MCF 10A (cell line): ENCODE data around the gene SPRING1. TPM values are rescaled to one million over a fixed set of nuclear protein-coding genes. Genes with fewer than 3 reads are reported as not detected.

Experiments
- BruUV-seq: library from RNA; stranded (reverse); fragments of 400-500 nt; replicated peaks from 2 replicates; lab custom pipeline; 2021; lab: Mats Ljungman, UMichigan
- CTCF ChIA-PET: fragments of 300-600 bp; sonication (Branson Sonifier 250); formaldehyde crosslinking; extraction: SDS; loops from one replicate; lab custom pipeline; 2021; ENCODE audit warnings: antibody characterized with exemption, inconsistent platforms; lab: Yijun Ruan, JAX
- POLR2A ChIA-PET: fragments of 300-600, 350-650 bp; sonication (Branson Sonifier 250); formaldehyde crosslinking; extraction: SDS; loops from one replicate; lab custom pipeline; 2020; ENCODE audit warnings: antibody characterized with exemption, inconsistent platforms; lab: Yijun Ruan, JAX
- DNase-seq: peaks from one replicate; pipeline ENCODE4 v3.0.0-alpha.2; 2018; ENCODE audit not compliant: unreplicated experiment
- H3K27ac Mint-ChIP-seq: one replicate; pipeline ENCODE4 v1.8.0; 2022; ENCODE audit warnings: mild to moderate bottlenecking, low read depth, mixed read lengths; ENCODE audit not compliant: unreplicated experiment
- H3K27me3 Mint-ChIP-seq: one replicate; pipeline ENCODE4 v1.8.0; 2022; ENCODE audit warnings: mixed read lengths; ENCODE audit not compliant: insufficient read depth, unreplicated experiment
- H3K36me3 Mint-ChIP-seq: one replicate; pipeline ENCODE4 v1.8.0; 2022; ENCODE audit warnings: mild to moderate bottlenecking, moderate library complexity, mixed read lengths; ENCODE audit not compliant: insufficient read depth, unreplicated experiment
- H3K4me1 Mint-ChIP-seq: one replicate; pipeline ENCODE4 v1.8.0; 2022; ENCODE audit warnings: mixed read lengths; ENCODE audit not compliant: insufficient read depth, unreplicated experiment
- H3K4me3 Mint-ChIP-seq: one replicate; pipeline ENCODE4 v1.8.0; 2022; ENCODE audit warnings: mild to moderate bottlenecking, moderate library complexity, mixed read lengths; ENCODE audit not compliant: unreplicated experiment
- H3K9me3 Mint-ChIP-seq: one replicate; pipeline ENCODE4 v1.8.0; 2022; ENCODE audit warnings: mixed read lengths; ENCODE audit not compliant: unreplicated experiment
- CTCF ChIP-seq: fragments of 200-600 bp; IDR thresholded peaks from one replicate; pipeline ENCODE4 v1.8.0; 2022; ENCODE audit warnings: antibody characterized with exemption, mild to moderate bottlenecking; ENCODE audit not compliant: unreplicated experiment
- intact Hi-C: fragments of 100-400 bp; cut with micrococcal nuclease; formaldehyde crosslinking; loops from 2 replicates; pipeline ENCODE4 v1.14.1; 2022
- total RNA-seq: library from RNA; stranded (reverse); gene quantifications from 2 replicates; pipeline ENCODE4 v1.2.3, GENCODE V29; 2022

Gene SPRING1
- total RNA-seq, 1 experiment from 2014 or later = 26.2 TPM

GRCh38 chr12:116735084-116735483 lies 2.8 kb downstream of the SPRING1 start:
- CTCF ChIA-PET = interaction anchor here (1.2 kb wide), 1 partner anchor 114 kb away, joined by 5 read pairs; no protein-coding TSS in a partner anchor
- peaks cover 12% of the 10 kb centered on the region for H3K36me3 Mint-ChIP-seq
- no peaks in the 10 kb centered on the region for H3K27me3 Mint-ChIP-seq
- no peak overlapping the region for H3K4me3 Mint-ChIP-seq
- BruUV-seq = no TSS peak
- POLR2A ChIA-PET = no interaction called here
- no peak overlapping the region for H3K27ac Mint-ChIP-seq
- DNase-seq = no peak
- intact Hi-C loops = loop anchor here (5.0 to 10.0 kb wide), 2 partner anchors 150 to 222 kb away; partner anchors contain the start of gene HRK
- peaks cover 13% of the 10 kb centered on the region for H3K4me1 Mint-ChIP-seq
- TF ChIP-seq CTCF = no peak
- H3K9me3 Mint-ChIP-seq = no peaks in the 10 kb centered on the region

GRCh38 chr12:116734156-116734768 lies 3.6 kb downstream of the SPRING1 start:
- Mint-ChIP-seq H3K27ac (no peak overlapping the region), H3K4me1 (peaks cover 13% of the 10 kb centered on the region), H3K27me3 (no peaks in the 10 kb centered on the region), H3K9me3 (no peaks in the 10 kb centered on the region), H3K4me3 (no peak overlapping the region), H3K36me3 (peaks cover 18% of the 10 kb centered on the region)
- CTCF ChIA-PET = no interaction called here
- BruUV-seq = no TSS peak
- no peak for TF ChIP-seq CTCF
- POLR2A ChIA-PET = no interaction called here
- intact Hi-C loops = loop anchor here (10.0 kb wide), 1 partner anchor 151 kb away; the partner anchor contains the start of gene HRK
- no peak for DNase-seq

- no peak overlapping the region for H3K27ac Mint-ChIP-seq
- intact Hi-C loops = loop anchor here (10.0 kb wide), 1 partner anchor 153 kb away; the partner anchor contains the start of gene HRK
- POLR2A ChIA-PET = no interaction called here
- BruUV-seq = no TSS peak
- no peaks in the 10 kb centered on the region for H3K27me3 Mint-ChIP-seq
- CTCF ChIA-PET = interaction anchor here (1.1 to 1.5 kb wide), 2 partner anchors 22 to 28 kb away, joined by 3 to 4 read pairs; no protein-coding TSS in a partner anchor
- no peak for TF ChIP-seq CTCF
- no peaks in the 10 kb centered on the region for H3K9me3 Mint-ChIP-seq
- no peak overlapping the region for H3K4me3 Mint-ChIP-seq
- peaks cover 13% of the 10 kb centered on the region for H3K4me1 Mint-ChIP-seq
- H3K36me3 Mint-ChIP-seq = peaks cover 31% of the 10 kb centered on the region
- no peak for DNase-seq
Measured at GRCh38 chr12:116731801-116732200, 6.1 kb downstream of the SPRING1 start.

GRCh38 chr12:116727891-116728290 lies 10.0 kb downstream of the SPRING1 start:
- H3K36me3 Mint-ChIP-seq = peaks cover 19% of the 10 kb centered on the region
- DNase-seq = no peak
- H3K27me3 Mint-ChIP-seq = no peaks in the 10 kb centered on the region
- H3K4me3 Mint-ChIP-seq = no peak overlapping the region
- CTCF ChIA-PET = interaction anchor here (1.0 to 3.3 kb wide), 2 partner anchors 18 to 23 kb away, joined by 3 to 19 read pairs; no protein-coding TSS in a partner anchor
- H3K27ac Mint-ChIP-seq = no peak overlapping the region
- H3K4me1 Mint-ChIP-seq = no peaks in the 10 kb centered on the region
- no peak for TF ChIP-seq CTCF
- no peaks in the 10 kb centered on the region for H3K9me3 Mint-ChIP-seq
- intact Hi-C loops = no loop called here
- BruUV-seq = no TSS peak
- POLR2A ChIA-PET = no interaction called here
